ENCODE results near the gene TEPSIN.

The TEPSIN gene

DNA sequence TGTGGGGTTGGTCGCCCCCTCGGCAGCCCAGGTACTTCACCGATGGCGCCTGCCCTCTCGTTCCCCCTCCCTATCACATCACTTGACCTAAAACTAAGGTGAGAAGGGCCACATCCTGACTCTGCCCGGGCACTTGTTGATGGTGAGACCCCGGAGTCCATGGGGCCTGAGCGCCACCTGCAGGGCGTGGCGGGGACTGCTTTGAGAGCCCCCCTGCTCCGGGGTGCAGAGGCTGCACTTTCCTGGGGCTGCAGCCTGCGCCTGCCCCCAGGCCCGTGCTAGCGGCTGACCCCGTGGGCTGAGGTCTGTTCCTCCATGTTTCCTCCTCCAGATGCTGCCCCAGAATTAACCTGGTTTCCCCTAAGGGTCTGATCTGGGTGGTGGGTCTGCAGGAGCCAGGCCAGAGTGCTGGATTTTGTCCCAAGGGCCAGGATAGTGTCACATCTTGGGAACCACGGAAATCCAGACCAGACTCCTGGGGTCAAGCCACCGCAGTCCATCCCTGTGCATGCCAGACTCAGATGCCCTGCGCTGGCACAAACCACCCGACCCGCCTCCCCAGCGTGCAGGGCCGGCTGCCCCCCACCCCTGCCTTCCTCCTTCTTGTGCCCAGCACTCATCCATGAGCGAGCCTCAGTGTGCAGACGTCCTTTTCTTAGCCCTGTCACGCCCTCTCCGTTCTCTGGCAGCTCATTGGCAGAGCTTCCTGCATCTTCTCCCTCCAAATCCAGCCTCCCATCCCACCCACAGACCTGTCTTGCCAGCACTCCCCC lies 3.0 kb upstream of the TEPSIN start:
- no peak overlapping the region for H3K4me3 ChIP-seq (ENCODE audit: low read length)
- no peak for DNase-seq (ENCODE audit: low read depth, low spot score)

DNA sequence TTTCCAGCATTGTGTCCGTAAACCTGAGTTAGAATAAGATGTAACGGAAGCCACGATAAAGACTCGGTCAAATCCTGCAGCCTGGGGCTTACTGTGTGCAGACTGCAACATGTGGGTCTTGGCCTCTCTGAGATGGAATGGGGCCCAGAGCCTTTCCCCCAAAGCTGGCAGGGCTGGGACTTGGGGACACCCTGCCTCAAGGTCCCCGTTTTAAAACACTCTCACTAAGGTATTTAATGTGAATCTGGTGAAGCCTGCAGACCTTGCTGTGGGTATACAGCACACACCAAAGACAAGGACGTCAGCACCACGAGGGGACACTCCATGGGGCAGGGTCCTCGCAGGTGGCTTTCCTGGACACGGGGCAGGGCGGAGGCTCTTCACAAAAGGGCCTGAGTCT lies 2.3 kb upstream of the TEPSIN start:
- no peak overlapping the region for H3K4me3 ChIP-seq (ENCODE audit: low read length)
- no peak for DNase-seq (ENCODE audit: low read depth, low spot score)

DNA sequence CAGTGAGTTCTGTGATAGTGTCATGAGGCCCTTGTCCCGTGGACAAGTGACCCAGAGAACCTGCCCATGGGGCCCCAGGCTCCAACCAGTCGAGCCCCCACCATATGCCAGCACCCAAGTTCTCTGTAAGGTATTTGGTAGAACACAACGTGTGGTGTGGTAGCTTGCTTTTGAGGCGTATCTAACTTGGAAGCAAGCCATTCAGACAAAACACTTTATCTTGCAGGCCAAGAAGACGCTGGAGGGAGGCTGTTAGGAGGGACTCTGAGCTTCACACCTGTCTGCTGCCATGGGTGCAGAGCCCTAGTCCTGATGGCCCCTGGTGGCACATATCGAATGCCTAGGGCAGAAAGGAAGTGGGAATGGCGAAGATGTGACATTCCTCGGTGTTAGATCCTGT lies 1.9 kb upstream of the TEPSIN start:
- H3K4me3 ChIP-seq (ENCODE audit: low read length) = peak overlapping the region; percentile 64

DNA sequence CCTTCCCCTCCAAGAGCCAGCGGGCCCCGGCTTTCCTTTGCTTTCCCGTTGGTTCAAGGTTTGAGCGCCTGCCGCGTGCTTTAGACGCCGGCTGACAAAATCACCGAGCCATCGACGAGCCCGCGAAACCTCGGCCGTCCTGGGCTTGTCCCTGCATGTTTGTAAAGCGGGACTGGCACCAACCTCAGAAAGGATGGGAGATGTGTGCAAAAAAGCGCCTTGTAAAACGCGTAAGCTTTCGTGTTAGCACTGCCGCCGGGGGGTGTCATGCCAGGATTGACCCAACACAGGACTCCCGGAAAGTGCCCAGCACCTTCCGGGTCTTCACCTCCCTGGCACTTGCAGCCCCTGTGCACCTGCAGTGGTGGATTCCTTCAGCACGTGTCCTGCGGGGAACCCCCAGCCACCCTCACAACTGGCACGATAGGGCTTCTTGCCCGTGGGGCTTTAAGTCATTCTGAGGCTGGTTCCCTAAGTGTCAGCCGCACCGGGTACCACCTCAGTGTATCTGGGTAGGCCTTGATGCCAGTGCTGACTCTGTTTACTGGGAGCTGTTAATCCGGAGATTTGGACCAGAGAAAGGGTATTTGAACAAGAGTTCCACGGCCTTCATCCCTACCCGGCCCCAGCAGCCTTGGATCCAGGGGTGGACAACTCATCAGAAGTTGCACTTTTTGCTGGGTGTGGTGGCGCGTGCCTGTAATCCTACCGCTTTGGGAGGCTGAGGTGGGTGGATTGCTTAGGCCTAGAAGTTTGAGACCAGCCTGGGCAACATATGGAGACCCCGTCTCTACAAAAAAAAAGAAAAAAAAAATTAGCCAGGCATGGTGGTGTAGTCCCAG lies 1.1 kb upstream of the TEPSIN start:
- DNase-seq (ENCODE audit: low read depth, low spot score) = no peak
- peak overlapping the region; percentile 64 for H3K4me3 ChIP-seq (ENCODE audit: low read length)

More for the DNA sequence above, 1.9 kb upstream of the TEPSIN start:
- no peak for DNase-seq (ENCODE audit: low read depth, low spot score)

DNA sequence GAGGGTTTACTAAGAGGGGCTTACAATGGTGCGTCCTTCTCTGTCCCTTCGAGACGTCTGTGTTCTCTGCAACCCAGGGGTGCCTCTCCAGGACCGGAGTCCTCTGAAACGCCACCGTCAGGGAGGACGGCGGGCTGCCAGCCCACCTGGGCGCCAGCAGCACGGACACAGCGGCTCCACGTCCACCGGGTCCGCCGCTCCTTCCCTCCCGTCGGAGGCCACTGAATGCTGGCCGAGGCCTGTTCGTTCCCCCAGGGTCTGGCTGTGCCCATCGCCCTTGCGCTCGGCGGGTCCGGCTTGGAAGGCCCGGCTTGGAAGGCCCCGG lies 403 bp downstream of the TEPSIN start:
- peak overlapping the region; percentile 85 for H3K4me3 ChIP-seq (ENCODE audit: low read length)
- no peak for DNase-seq (ENCODE audit: low read depth, low spot score)

DNA sequence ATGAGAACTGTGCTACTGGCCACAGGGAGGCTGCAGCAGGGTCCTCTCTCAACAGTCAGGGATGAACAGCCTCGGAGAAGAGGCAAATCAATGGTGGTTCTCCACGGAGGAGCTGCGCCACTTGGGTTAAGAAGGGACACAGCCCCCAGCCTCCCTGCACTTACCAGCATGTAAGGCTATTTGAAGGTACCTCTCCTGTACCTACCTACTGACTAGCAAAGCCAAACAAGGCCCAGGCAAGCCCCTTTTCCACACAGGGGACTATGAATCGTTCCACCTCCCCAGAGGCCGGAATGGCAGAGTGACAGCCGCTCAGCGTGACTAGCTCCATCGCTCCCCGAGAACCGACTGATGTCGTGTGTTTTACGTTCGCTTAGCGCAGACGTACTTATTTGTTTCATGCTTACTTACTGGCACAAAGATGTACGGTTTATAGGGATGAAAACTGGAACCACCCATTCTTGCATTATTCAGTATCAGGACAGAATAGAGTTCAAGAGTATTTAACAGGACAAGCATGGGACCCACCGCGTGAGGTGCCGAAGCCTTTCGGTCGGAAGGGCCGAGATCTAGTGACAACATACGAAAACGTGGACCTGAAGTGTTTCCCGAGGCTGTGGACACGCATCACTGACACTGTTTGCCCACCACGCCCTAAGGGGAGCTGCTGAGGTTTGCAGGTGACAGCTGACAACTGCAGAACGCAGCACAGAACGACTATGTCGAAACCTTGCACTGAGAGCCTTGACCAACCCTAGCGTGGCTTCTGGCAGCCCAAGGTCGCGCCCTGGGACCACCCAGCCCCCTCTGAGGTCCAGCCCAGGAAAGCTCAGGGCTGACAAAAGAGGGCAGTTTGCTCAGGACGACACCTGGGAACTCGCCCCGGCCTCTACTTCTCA lies 1.0 kb downstream of the TEPSIN start:
- DNase-seq (ENCODE audit: low read depth, low spot score) = no peak
- H3K4me3 ChIP-seq (ENCODE audit: low read length) = peak overlapping the region; percentile 85

DNA sequence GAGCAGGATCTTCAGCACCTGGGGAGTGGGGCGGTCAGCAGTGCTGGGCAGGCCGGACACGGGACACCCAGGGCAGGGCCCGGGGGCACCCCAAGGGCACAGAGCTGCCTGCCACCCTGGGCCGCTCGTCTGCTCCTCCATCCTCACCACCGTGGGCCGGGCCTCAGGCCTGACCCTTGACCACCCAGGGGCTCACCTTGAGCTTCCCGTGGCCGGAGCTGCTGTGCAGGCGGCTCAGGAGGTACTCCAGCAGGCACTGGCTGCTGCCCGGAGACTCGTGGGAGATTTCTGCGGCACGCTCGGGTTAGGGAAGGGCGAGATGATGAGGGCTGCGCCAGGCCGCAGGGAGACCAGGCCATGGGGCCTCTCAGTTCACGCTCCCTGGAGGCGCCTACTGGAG lies 2.1 kb downstream of the TEPSIN start:
- H3K4me3 ChIP-seq (ENCODE audit: low read length) = no peak overlapping the region
- no peak for DNase-seq (ENCODE audit: low read depth, low spot score)

DNA sequence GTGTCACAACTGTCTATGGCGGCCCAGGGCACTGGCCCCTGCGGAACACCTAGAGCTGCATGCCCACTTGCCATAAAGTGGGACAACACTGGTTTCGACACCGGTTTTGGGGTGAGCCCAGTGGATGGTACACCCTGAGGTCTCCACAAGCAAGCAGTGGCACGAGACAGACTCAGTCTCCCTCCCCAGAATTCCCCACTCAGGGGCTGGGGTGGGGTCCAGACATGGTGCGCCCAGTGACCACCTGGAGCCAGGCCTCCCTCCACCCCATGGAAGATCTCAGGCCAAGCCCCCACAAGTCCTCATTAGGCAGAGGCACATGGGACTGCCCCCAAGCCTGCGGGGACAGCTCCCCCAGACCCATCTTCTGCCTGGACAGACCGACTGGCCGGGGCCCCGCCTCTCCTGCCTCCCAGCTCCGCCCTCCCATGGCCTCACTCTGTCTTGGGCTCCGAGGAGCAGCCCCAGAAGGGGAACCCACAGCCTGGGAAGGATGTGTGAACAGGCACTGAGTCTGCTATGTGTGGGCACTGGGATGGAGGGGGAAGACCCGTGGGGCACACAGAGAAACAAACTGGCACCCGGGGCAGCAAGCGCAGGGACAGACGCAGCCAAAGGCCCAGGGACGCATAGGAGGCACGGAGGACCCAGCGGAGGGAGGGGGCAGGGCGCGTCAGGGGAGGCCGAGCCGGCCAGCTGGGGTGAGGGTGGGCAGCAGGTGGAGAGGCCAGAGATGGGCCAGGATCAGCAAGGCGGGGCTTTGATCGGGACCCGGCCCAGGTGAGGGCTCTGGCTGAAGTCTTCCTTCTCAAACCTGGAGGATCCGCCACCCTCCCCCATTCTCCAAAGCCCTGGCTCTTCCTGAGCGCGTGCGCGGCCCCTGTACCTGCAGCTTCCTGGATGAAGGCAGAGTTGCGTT lies 2.8 kb downstream of the TEPSIN start:
- no peak overlapping the region for H3K4me3 ChIP-seq (ENCODE audit: low read length)
- no peak for DNase-seq (ENCODE audit: low read depth, low spot score)

DNA sequence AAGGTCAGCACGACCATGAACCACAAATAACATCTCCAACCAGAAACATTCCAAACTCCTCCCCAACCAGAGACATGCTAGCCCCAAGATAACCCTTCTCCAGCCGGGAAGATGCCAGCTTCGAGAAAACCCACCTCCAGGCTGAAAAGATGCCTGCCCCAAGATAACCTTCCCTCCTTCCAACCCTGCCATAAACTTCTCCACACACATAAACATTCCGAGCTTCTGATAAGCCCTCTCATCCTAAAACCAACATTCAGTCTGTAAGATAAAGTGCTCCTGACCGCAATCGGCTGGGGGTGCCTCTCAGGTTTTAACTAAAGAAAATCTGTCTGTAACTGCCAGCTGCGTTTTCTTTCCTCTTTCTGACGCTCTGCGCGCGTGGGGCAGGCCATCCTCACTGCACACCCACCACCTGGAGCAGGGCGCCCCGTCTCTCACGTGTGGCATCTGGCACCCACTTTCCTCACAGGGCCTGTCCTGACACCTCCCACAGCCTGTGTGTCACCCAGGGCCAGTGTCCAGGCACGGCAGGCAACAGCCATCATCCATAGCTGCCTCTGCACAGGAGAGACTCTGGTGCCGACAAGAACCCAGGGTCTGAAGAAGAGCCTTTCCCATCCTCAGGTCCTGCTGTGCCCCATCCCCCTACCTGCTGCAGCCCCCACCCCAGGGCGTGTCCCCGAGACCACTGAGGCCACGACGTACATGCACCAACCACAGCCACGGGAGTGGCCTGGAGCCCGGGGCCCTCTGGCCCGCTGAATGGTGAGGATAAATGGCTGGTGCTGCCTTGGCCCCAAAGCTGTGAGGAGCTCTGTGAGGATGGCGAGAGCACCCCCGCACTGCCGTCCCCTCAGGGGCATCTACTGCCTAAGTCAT lies 3.7 kb downstream of the TEPSIN start:
- no peak for DNase-seq (ENCODE audit: low read depth, low spot score)
- no peak overlapping the region for H3K4me3 ChIP-seq (ENCODE audit: low read length)

DNA sequence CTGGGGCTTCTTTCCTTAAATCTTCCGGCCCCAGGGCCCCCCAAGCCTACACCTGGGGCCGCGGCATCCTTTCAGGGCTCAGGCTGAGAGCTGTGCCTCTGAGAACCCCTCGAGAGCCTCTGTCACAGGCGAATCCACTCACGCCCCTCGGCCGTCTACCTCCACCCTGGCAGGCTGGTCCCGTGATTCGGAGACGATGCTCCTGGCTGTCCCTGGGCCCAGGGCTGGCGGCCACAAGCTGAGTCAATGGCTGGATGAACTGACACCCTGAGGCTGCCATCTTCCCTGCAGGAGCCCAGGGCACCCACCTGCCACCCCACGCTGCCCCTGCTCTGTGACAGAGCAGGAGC lies 4.4 kb downstream of the TEPSIN start:
- DNase-seq (ENCODE audit: low read depth, low spot score) = no peak
- H3K4me3 ChIP-seq (ENCODE audit: low read length) = no peak overlapping the region

DNA sequence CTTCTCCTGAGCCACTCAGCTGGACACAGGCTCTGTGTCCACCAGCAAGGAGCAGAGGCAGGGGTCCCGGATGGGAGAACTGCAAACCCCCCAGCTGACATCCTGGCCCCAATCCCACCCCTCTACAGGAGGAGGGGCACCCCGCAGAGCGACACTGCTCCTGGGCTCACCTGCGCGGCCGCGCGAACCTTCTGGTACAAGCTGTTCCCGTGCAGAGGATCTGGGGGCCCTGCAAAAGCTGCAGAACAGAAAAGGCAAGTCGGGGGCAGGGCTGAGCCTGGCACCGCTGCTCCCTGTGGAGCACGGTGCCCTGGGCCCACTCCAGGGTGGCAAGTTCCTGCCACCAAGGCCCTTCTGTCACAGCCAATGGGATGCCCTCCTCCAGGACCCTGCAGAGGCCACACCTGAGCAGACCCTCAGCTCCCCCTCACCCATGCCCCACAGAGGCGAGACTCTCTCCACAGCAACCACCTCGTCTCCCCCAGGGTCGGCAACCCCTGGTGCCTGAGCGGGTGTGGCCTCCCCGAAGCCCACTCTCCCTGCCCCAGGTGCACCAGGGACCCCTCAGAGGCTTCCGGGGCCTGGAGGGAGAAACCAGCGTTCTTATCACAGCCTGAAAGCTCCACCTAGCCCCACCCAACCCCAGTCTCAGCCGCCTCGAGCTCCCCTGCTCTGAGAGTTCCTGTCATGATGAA lies 4.9 kb downstream of the TEPSIN start:
- DNase-seq (ENCODE audit: low read depth, low spot score) = no peak
- H3K4me3 ChIP-seq (ENCODE audit: low read length) = no peak overlapping the region

DNA sequence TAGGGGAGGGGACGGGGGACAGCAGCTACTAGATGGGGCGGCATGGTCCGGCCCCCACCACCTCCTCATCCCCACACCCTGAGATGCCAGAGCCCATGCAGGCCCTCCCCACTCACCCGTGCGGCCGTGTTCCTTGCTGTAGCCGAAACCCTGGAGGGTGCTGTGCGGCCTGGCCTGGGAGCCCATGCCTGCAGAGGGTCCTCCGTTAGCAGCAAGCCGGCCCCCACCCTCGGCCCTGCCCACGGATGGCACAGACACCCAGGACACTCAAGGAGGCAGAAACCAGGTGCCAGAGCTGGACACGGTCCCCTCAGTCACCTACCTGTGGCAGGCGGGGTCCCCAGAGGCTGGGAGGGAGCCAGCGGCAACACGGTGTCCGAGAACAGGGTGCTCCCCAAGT lies 5.5 kb downstream of the TEPSIN start:
- no peak for DNase-seq (ENCODE audit: low read depth, low spot score)
- no peak overlapping the region for H3K4me3 ChIP-seq (ENCODE audit: low read length)

DNA sequence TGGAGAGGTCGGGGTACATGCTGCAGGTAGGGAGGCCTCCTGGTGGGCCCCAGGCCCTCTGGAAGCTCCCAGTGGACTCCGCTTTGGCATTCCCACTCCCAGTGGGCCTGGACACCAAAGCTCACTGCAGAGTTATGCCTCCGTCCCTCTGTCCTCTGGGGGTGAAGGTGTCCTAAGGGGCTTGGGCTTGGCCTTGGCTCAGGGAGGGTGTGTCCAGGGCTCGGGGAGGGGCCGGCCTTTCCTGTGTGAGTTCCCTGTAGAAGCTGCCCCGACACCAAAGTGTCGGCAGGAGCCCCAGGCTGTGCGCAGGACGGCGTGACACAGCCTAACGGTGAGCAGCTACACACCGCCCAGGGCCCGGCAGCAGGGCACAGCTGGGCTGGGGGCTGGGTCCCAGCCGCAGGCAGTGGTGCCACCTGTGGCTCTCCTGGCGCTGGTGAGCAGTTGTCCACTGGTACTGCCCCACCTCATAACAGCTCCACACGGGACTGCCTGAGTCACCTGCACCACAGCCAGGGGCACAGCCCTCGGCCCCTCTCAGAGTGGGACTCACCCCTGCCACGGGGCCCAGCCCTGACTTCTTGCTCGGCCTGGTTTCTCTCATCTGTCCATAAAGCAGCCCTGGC lies 6.1 kb downstream of the TEPSIN start:
- H3K4me3 ChIP-seq (ENCODE audit: low read length) = no peak overlapping the region
- DNase-seq (ENCODE audit: low read depth, low spot score) = no peak

DNA sequence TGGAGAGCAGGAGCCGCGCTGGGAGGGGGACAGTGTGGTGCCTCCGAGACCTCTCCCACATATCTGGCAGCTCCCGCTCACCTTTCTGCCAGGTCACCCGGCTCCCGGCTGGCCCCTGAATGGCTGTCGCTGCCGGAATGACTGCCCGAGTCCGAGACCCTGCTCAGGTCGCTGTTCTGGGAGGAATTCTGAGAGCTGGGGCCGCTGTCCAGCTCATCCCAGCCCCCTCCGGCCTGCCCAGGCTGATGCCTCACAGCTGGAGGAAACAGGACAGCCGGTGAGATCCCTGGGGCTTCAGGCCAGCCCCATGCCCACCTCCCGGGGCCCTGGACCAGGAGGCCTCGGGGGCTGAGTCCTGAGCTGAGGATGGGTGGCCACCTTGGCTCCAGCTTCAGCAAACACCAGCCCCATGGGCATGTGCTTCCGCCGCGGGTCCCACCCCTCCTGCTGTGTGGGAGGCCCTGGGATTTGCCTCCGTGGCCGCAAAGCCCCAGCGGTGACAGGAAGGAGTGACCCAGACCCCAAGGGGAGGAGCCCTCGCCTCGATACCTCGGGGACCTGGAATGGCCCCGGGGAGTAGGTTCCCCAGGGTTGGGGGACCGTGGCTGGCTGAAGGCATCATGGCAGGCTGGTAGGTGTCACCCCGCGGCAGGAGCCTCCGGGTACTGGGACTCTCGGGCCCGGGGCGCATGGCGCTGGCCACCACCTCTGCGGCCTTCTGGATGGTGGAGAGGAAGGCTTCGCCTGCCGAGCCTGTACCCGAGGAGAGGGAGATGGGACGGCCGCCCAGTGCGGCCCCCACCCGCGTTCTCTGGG lies 6.9 kb downstream of the TEPSIN start:
- DNase-seq (ENCODE audit: low read depth, low spot score) = no peak

DNA sequence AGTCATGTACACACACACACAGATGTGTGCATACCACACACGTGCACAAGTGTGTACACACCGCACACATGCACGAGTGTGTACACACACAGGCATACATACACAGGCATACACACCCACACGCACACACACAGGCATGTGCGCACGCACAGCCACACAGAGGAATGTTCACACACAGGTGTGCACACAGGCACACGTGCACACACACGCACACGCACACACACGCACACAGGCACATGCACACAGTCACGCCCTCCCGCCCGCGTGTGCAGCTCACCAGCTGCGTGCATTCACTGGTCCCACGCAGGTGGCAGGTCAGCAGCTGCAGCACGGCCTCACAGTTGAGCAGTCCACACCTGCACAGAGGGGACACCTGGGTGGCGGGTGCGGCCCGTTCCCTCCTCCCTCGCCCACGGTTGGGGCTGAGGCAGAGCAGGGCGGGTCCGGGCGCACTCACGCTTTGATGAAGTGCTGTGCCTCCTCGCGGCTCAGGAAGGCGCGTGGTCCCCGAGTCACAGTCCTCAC lies 7.7 kb downstream of the TEPSIN start:
- no peak overlapping the region for H3K4me3 ChIP-seq (ENCODE audit: low read length)
- DNase-seq (ENCODE audit: low read depth, low spot score) = no peak

More for the DNA sequence above, 6.9 kb downstream of the TEPSIN start:
- H3K4me3 ChIP-seq (ENCODE audit: low read length) = no peak overlapping the region
